Skin of body (tissue), 2 donors: Measurements from ENCODE around the gene ADORA1. TPM values are rescaled to one million over a fixed set of nuclear protein-coding genes. Genes with fewer than 3 reads are reported as not detected.

Experiments used
- DNase-seq: peaks from one replicate; lab custom pipeline; 2025; lab: John Stamatoyannopoulos, UW
- total RNA-seq: library from RNA; depleted of rRNA; stranded (reverse); fragments of >200 nt; gene quantifications from one replicate; pipeline ENCODE4 v1.2.3, GENCODE V29; 2014

Gene ADORA1
- total RNA-seq, 1 donor from 2014 or later, result 1.1 TPM

GRCh38 chr1:203156280-203156679 is 28.8 kb downstream of the ADORA1 start:
- DNase-seq, result no peak

- no peak for DNase-seq
Measured at GRCh38 chr1:203158423-203158822, 30.9 kb downstream of the ADORA1 start.

GRCh38 chr1:203158960-203159665 is 31.6 kb downstream of the ADORA1 start:
- no peak for DNase-seq

DNA sequence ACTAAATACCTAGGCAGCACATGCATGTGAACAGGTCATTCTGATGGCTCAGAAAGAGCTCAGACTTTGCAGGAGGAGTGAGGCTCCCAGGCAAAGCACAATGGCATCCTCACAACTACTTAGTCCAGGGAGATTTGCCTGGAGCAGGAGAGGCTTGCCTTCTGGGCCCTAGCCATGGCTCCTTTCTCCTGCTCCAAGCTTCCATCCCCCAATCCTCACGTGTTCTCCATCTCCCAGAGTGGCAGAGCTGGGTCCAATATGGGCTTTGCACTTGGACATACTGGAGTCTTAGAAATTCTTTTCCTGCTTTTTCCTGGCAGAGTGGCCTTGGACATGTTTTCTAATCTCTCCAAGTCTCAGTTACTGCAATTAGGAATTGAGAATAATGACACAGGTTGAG is 32.3 kb downstream of the ADORA1 start:
- DNase-seq, result no peak

- DNase-seq, result no peak
Measured at GRCh38 chr1:203161175-203161574, 33.6 kb downstream of the ADORA1 start.

DNA sequence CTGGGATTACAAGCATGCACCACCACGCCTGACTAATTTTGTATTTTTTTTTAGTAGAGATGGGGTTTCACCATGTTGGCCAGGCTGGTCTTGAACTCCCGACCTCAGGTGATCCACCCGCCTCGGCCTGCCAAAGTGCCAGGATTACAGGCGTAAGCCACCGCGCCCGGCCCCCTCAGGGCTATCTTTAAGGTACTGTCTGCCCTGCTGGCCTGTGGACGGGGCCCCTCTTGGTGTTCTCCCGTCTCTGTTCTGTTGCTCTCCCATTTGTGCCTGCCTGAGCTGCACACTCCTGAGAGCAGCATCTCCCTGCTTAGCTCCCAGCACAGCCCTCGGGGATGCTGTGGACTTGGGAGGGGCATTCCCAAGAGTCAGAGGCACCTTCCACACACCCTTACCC is 34.2 kb downstream of the ADORA1 start:
- no peak for DNase-seq

- no peak for DNase-seq
Measured at GRCh38 chr1:203162403-203162802, 34.9 kb downstream of the ADORA1 start.

DNA sequence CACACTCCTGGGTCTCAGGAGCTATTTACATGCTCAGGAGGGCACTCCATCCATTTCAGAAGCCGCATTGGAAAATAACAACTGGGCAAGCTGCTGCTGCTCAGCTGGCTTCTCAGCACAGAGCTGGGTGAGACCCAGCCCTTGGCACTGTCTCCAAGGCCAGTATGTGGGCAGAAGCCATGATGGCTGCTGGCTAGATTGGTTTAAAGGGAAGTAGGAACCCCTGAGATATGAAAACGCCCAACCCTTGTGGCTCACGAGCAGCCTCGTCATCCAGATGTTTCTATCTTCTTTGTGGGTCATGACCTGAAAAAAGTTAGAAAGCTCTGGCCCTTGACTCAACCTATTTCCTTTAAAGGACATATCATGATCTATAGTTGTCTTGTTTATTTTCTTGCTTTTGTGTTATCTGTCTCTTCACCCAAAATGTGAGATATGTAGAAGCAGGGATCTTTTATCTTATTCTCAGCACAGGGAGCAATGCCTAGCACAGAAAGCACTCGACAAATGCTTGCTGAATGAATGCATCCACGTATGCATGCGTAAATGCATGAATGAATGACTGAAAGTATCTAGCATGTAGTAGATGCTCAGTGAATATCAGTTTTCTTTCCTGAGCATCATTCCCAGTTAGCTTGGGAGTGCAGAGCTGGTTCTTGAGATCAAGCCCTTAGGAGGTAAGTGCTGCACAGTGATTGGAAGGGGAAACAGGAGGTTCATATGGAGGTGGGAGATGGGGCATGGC is 36.5 kb downstream of the ADORA1 start:
- DNase-seq, result no peak

GRCh38 chr1:203165101-203165799 is 37.7 kb downstream of the ADORA1 start:
- no peak for DNase-seq

- no peak for DNase-seq
Measured at GRCh38 chr1:203165800-203166161, 38.3 kb downstream of the ADORA1 start.

GRCh38 chr1:203166192-203166940 is 38.8 kb downstream of the ADORA1 start:
- DNase-seq, result no peak

- DNase-seq, result no peak
Measured at GRCh38 chr1:203167026-203167912, 39.7 kb downstream of the ADORA1 start.

- DNase-seq, result no peak
Measured at GRCh38 chr1:203167913-203168200, 40.3 kb downstream of the ADORA1 start.

DNA sequence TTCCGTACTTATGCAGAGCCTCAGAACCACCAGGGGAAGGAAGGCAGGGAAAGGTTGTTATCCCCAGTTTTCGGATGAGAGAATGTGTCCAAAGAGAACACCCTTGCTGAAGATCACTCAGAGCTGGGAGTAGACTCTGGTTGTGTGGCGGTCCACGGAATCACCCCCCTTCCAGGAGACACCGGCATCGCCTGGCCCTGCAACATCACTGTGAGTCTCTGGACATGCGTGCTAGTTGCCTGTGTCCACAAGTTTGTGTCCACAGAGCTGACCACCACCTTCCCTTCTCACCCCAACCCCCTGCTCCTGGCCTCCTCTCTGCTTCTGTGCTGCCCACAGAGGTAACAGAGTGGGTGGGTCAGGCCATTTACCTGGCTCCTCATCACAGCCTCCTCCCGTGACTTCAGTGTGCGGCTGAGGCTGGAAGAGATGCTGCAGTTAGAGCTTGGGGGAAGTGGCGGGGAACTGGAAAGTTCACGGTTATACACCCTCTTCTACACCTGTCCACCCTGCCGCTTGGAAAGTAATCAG is 40.8 kb downstream of the ADORA1 start:
- DNase-seq, result no peak

DNA sequence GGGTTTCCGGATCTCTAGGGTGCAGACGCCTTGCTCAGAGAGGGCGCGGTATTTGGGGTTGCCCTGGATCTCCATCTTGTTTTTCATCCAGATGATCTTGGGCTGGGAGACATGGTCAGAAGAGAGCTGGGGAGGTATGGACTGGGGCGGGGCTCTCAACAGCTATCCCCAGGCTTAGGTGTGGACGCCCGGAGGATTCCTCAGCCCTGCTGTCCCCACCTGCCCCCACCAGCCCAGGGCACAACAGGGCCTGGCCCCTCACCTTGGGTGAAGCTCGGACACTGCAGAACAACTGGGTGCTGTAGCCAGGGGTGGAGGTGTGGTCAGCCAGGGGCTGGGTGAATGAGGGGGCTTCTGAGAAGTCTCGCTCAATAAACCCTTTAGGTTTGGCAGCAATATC is 41.5 kb downstream of the ADORA1 start:
- no peak for DNase-seq

DNA sequence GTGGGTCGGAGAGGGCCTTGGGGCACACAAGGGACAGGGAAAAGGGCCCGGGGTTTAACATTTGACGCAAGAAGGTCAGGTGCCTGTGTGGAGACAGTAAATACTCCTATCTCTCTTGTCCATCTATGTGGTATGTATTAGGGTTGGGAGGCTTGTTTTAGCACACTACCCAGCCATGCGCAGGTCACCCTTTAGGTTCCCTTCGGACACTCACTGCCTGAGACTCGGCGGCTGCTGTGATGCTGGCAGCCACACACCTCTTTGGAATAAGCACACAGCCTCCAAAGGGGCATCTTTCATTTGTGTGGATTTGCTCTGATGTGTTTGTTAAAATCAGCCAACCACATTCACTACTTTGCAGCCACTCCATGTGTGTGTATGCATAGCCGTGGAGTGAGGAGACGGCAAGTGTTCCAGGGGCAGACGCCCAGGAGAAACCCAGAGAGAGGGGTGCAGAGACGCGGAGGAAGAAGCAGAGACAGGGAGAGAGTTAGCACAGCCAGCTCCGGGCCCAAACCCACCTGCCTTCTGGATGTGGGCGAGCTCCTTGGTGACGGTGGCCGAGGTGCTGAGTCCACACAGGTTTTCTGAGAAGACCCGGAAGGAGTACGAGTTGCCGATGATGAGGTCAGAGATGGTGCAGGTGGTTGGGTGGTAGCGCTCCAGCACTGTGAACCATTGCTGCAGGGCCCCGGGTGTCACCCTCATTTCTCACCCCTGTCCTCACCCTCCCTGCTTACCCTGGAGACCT is 42.4 kb downstream of the ADORA1 start:
- DNase-seq, result no peak

- DNase-seq, result no peak
Measured at GRCh38 chr1:203170625-203171330, 43.3 kb downstream of the ADORA1 start.

DNA sequence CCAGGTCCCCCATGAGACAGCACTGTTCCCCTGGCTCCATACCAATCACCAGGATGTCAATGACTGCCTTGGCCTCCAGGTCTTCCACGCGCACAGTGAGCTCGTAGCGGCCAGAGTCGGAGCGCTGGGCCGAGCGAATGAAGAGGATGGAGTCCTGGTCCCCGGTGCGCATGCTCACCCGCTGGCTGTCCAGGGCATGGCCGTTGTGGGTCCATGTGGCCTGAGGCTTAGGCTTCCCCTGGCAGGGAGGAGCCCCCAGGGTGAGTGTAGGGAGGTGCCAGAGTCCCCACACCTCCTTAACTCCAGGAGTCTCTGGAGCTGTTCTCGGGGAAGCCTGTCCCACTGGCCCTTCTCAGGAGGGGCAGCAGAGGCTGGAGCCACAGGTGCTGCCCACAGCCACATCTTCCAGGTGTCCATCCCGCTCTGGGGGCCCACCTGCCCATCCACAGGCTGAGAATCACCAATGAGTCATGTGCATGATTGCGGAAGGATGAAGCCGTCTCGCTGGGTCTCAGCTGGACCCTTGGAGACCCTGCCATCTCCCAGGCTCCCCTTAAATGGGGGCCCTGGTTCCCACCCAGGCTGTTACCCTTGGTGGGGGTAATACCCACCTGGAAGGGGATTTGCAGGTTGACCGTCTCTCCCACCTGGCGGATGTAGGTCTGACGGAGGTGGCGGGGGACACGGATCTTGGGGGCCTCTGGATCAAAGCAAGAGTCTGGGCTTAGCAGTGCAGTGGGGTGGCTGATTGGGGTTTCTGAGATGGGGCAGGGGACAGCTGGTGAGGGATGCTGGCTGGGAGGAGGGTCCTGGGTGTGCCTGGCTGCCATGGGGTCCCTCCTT is 44.0 kb downstream of the ADORA1 start:
- no peak for DNase-seq
